ENCODE data around the gene SLFN14.

- no peak for TF ChIP-seq CTCF (IDR thresholded peaks at IDR 0.05; ENCODE audit: low read length)
- no peak for TF ChIP-seq EZH2 (IDR thresholded peaks at IDR 0.05; ENCODE audit: borderline replicate concordance, low read length)
These were observed 30.8 kb downstream of the SLFN14 start for GRCh38 chr17:35529866-35530265.

All from OCI-LY1 (cell line).